Stimulated activated CD8-positive, alpha-beta memory T cell treated with anti-CD3 and anti-CD28 coated beads, Interleukin-4, amount 100 ng/mL, for 4 hours (primary cell): ENCODE measurements around the gene GGT6.
"Not testable (repeated sequence)": the region's sequence is repeated elsewhere in the genome, so short reads cannot be mapped to it uniquely, and the experiment has no call there.

Experiments used
- DNase-seq, 2 donors: peaks; one replicate each; pipeline ENCODE4 v3.0.0-alpha.2; 2020; ENCODE audit warnings: low read depth in 2 of 2, low spot score in 1 of 2

The GGT6 gene

DNA sequence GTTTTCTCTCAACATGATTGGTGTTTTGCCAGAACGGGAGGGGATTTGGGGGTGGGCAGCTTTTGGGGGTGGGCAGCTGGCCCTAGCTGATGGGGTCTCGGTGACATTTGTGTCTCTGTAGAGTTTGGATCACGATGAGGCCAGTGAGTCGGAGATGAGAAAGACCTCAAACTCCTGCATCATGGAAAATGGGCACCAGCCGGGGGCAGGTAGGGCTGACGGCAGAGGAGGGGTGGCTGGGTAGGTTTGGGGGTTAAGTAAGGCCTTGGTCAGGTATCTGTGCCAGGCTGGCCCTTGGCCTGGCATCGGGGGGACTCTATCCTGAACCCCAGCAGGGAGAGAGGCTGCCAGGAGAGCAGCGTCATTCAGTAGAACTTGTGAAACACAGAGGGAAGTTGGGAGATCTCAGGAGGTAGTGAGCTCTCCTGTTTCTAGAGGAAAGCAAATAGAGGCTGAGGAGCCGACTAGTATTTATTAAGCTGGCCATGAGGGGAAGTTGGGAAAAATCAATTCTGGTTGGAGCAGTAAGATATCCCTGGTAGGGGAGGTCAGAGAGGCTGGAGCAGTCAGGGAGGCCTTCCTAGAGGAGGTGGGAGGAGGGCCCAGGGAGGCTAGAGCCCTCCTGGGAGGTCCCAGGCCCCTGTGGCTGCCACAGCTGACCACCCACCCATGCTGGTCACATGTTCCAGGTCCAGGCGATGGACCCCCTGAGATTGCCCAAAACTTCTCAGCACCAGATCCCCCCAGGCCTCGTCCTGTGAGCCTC, 32.0 kb upstream of the GGT6 start:
- DNase-seq = no peak

DNA sequence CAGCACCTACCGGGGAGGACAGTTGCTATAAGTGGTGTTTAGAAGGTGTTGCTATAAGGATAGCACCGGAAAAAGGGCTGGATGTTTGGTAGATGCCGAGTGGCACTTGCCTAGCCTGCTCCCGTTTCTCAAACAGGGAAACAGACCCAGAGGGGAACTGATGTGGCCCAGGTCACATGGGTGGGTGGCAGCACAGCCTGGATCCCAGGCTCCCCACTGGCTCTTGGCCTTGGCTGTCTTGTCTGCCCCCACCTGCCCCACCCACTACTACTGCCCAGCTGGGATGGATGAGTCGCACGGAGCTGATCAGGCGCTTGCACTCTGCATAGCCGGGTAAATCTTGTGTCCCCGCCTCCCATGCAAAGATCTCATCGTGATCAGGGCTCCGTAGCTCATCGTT, 31.2 kb upstream of the GGT6 start:
- no peak for DNase-seq

DNA sequence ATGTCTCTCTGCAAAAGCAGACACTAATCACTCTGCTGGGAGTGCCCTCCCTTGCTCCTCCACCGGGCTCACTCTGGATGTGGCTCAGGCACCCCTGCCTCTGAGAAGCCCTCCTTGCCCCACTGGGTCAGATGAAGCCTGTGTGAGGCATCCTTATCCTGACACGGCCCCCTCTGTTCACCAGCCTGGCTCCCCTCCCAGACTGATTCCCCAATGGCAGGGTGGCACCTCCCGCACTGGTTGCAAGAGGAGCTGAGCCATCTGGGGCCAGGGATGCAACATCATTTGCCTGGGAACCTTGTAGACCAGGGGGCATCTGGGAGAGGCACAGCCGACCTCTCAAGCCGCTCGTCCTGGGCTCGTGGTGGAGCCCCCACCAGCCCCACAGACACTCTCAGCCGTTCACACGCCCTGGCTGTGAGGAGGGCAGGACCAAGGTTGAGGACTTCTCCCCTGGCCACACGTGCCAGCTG, 30.6 kb upstream of the GGT6 start:
- no peak for DNase-seq

DNA sequence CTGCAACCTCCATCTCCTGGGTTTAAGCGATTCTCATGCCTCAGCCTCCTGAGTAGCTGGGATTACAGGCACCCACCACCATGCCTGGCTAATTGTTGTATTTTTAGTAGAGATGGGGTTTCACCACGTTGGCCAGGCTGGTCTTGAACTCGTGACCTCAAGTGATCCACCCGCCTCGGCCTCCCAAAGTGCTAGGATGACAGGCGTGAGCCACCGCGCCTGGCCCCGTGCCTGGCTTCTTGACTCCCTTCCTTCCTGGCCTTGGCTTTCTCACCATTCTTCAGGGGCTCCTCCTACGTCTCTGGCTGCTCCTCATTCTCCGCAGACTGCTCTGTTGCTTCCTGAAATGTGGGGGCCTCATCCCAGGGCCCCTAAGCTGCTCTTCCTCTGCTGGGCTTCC, 29.7 kb upstream of the GGT6 start:
- not testable (repeated sequence) for DNase-seq

DNA sequence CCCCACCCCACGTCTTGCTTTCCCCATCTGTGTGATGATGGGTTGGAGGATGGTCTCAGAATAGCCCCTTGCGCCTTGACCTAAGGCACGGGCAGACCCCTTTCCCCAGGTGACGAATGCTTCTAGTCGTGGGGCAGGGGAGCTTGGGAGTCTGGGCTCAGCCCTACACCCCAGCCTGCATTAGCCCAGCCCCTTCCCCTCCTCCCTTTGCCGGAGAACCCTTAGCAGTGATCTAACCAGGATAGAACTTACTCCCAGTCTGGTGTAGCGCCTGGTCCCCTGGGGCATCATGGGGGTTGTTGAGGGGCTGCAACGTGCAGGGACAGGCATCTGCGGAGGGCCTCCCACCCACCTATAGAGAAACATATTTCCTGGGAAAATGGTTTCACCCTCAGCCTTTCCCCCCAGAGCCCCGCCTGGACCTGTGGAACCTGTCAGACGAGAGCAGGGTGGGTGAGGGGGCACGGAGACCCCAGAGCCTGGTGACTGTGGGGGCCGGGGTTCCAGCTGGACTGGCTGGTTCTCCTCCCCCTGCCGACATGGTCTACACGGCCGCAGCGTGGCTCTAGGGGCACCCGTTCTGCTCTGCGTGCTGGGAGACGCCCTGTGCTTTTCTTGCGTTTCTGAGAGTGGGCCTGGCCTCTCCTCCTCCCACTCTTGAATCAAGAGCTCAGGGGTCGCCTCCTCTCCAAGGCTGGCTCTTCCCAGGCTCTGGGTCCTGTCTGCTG, 28.7 kb upstream of the GGT6 start:
- DNase-seq = no peak

DNA sequence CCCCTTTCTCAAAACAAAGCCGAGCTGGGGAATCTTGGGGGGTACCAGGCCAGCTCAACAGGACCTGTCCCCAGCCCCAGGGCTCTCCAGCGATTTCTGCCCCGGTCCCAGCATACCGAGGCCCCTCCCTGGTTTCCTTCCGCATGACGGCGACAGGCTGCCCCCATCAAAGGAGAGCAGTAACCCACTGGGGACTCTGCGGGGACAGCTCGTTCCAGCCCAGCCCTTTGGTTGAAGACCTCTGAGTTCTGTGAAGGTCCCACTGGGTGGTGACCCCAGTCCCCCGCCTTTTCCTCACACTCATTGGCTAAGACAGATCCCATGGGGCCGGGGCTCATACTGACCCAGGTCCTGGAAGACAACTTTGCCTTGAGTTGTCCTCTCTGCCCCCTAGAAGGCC, 28.0 kb upstream of the GGT6 start:
- no peak for DNase-seq

DNA sequence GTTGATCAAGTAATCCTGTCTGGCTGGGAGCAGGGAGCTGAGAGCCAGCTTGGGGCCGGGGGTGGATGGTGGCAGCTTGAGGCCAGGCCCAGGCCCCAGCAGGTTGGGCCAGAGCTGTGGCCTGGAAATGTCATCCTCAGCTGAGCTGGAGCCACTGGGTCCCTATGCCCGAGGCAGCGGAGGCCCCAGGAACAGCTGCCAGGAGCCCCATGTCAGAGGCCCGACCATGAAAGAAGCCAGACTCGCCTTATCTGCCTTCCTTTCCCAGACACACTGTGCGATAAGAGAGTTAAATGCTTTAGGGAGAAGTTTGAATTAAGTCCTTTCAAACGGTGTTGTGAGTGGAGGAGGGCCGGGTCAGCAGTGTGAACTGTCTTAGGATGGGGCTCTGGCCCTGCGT, 27.4 kb upstream of the GGT6 start:
- DNase-seq = no peak

DNA sequence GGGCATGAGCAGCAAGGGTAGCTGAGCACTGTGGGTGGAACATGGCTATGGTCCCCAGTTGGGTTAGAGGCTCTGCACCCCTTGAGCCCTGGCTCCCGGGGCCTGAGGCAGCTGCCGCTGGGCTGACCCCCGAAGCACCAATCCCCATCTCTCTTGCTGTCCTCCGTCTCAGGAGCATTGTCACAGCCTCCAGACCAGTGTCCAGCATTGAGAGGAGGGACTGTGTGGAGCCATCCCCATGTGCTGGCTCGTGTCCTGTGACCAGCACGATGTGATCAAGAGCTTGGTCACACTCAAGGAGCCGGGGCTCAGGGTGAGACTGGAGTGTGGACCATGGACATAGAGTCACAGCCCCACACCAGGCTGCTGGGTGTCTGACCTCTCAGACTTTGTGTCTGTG, 26.8 kb upstream of the GGT6 start:
- DNase-seq = no peak

DNA sequence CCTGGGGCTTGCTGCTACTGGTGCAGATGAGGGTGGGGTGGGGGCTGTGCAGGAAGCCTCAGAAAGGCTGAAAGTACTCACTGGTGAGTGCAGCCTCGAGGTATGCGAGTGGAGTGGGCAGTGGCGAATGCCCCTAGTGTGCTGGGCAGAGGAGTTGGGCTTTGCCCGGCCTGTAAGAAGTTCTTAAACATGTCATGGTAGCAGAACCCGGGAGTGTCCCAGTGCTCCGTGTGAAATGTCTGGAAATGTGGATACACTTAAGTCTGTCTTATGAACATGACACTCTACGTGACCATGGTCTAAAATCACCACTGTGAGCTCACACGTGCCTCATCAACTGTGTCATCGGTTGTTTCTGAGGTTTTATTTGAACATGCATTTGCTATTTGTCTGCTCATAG, 25.7 kb upstream of the GGT6 start:
- no peak for DNase-seq

DNA sequence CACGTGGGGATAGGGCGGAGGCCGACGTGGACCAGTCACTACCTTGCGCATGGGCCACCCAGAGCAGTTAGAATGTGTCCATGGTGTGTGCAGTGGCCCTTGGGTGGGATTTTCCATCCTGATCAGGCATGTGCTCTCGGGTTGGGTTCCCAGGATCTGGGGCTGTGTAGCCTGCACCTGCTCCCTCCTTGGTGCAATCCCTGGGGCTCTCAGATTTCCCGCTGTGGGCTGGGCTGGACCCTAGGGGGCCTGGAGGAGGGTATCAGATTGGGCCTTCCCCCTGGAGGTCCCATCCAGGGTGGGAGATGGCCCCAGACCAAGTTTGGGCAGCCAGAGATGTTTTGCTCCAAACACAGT, 25.2 kb upstream of the GGT6 start:
- no peak for DNase-seq

DNA sequence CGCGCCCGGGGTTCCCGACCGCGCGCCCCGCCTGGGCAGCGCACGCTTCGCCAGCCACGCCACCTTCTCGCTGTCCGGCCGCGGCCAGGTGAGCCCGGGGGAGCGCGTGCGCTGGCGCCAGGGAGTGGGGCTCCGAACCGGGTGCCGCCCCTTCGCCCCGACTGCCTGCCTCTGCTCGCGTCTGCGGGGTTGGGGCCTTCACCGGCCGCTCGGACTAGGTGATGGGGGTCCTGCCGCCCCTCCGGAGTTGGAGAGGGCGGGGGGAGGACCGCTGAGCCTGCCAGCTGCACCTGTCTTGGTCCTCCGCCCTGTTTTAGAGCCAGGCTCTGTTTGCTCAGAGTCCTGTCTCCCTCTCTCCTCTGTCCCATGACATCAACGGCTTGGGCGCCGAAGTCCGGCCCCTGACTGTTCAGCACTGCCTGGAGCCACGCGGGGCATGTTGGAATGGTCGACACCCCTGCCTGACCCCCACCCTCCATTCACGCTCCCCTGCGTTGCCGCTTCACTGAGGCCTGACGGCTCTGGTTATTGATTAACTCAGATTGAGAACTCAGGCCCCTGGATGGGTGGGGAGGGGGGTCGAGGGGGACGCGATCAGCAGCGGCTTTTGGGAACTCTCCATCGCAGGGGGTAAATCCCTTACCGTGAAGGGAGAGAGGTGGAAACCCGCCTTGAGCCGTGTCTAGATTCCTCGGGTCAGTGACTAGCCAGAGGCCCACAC, 24.7 kb upstream of the GGT6 start:
- no peak for DNase-seq

DNA sequence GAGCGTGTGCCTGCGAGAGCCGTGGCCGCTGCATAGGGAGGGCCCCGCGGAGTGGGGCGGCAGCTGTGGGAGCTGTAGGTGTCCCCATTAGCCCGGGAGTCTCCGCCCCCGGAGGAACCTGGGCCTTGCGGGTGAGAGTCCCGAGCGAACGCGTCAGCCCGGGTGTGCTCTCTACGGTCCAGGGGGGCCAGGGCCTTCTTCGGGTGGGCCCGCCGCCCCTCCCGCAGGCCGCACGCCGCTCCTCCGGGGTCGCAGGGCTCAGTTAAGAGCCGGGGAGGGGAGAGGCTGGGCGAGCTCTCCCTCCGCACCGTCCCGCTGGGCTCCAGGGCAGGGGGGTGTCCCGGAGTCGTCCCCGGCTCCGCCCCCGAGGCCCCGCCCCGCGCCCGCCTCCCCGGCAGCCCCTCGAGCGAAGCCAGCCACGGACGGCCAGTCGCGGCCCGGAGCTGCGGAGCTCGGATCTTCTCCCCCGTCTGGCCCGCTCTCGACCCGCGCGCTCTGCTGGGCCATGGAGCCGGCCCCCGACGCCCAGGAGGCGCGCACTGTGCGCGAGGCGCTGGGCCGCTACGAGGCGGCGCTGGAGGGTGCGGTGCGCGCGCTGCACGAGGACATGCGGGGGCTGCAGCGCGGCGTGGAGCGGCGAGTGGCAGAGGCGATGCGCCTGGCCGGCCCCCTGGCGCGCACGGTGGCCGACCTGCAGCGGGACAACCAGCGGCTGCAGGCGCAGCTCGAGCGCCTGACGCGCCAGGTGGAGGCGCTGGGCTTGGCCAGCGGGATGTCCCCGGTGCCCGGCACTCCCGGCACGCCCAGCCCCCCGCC, 23.9 kb upstream of the GGT6 start, which contains the start of gene SMTNL2:
TSS of gene SMTNL2 (plus strand) at position 429 of the 816 bp plus-strand sequence. CDS start at position 506, 77 bp downstream.
- no peak for DNase-seq

DNA sequence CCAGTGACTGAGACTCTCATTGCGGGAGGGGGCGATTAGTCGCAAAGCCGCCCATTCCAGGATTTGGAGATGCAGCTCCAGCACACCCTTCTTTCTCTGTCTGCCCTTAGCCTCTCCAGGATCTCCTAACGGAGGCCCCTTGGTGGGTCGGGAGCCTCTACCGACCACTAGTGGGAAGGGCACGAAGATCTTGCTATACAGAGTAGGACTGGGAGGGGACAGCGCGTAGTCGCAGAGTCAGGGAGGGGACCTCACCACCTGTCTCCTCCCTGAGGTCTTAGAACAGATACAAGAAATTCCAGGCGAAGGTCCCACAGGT, 23.4 kb upstream of the GGT6 start:
- DNase-seq = no peak

DNA sequence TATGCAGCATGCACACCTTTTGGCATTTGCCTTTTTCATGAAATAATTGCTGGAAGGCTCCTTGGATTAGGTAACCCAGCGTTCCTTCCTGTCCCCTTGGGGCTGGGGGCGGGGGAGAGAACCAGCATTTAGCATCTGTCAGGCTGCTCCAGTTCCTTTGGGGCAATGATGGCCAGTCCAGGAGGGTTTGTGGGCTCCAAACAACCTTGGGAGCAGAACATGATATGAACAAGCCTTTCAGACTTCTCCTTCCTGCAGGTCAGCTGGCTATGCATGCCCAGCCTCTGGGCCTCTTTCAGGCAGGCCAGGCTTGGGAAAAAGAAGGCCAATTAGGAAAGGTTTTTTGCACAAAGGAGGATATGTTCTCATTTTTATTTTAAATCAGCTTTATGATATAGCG, 22.8 kb upstream of the GGT6 start:
- no peak for DNase-seq

DNA sequence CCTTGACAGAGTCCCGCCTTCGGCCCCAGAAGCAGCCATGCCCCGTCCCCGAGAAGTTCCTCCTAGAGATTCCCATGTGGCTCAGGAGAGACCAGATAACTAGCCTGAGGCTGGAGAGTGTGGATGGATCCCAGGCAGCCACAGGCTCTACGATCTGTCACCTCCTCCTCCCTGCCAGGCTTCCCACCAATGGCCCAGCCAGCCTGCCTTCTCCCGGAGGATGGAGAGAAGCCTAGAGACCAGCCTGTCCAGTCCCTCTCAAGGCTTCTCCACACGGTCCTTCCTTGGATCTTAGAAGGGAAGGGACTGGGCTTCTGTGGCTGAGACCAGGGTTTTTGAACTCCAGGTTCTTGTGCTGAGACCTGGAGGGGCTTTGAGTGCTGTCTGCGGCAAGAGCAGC, 22.3 kb upstream of the GGT6 start:
- no peak for DNase-seq

DNA sequence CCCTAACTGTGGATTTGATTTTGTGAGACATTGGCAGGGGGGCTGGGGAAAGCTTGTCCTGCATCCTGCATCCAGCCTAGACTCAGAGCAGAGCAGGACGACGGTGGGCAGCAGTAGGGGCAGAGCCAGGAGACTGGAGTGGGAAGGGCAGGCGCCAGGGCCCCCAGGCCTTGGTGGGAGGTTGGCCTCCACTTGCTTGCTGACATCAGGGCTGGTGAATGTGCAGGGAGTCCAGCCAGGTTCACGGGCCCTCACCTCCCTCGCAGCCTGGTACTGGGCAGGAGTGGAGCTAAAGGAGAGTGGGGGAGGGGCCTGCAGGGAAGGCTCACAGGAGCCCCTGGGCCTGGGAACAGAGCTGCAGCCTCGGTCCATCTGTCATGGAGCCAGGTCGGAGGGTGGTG, 21.7 kb upstream of the GGT6 start:
- DNase-seq = no peak

DNA sequence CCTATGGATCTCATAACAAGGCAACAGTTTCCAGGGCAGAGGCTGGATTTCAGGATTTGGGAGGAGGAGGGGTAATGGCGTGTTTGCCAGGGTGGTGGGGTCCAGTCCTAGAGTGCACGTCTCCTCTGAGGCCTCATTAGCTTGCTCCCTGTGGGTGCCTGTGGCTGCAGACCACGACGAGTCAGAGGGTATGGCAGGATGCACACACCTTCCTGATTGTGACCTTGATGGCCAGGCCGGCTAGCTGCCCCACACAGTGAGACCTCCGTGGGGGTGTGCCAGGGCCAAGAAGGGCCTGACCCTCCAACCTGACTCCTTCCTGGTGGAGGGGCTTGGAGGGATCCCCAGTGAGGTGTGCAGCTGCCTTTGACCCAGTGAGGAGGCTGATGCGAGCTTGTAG, 19.9 kb upstream of the GGT6 start:
- DNase-seq = no peak

DNA sequence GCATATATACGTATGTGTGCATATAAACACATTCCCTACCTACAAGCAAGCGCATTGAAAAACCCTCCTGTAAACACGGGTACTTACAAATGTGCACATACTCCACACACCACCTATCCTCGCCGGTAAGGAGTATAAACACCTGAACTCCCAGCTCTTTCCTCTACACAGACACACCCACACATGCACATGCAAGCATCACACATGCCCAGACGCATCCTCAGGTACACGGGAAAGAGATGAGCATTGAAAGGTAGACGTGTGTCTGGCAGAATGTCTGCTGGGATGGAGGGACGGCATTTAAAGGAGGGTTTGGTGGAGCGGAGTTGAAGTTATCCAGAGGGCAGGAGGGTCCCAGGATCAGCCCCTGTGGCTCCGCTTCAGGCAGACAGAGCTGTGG, 19.3 kb upstream of the GGT6 start:
- no peak for DNase-seq

DNA sequence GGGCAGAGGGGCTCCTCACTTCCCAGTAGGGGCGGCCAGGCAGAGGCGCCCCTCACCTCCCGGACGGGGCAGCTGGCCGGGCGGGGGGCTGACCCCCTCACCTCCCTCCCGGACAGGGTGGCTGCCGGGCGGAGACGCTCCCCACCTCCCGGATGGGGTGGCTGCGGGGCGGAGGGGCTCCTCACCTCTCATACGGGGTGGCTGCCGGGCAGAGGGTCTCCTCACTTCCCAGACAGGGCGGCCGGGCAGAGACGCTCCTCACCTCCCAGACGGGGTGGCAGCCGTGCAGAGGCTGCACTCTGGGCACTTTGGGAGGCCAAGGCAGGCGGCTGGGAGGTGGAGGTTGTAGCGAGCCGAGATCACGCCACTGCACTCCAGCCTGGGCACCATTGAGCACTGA, 18.0 kb upstream of the GGT6 start:
- not testable (repeated sequence) for DNase-seq

DNA sequence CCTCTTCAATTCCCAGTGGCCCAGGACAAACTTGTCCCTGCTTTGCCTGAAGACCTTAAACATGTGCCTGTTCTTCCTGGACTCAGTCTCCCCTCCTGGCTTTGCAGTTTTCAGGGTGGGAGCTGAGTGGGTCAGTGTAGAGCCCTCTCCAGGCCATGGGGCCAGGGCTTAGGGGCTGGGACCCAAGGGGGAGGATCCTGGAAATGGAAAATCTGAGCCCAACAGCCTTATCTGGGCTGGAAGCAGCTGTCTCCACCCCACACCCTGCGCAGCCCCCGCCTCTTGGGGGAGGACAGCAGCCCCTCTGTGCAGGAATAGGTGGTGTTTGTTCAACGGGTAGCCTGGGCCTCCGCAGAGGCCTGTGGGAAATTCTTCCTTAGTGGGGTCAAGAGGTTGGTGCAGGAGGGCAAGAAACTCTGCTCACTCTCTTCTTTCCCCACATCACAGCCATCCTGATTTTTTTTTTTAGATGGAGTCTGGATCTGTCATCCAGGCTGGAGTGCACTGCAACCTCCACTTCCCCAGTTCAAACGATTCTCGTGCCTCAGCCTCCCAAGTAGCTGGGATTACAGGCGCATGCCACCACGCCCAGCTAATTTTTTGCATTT, 17.1 kb upstream of the GGT6 start:
- no peak for DNase-seq

DNA sequence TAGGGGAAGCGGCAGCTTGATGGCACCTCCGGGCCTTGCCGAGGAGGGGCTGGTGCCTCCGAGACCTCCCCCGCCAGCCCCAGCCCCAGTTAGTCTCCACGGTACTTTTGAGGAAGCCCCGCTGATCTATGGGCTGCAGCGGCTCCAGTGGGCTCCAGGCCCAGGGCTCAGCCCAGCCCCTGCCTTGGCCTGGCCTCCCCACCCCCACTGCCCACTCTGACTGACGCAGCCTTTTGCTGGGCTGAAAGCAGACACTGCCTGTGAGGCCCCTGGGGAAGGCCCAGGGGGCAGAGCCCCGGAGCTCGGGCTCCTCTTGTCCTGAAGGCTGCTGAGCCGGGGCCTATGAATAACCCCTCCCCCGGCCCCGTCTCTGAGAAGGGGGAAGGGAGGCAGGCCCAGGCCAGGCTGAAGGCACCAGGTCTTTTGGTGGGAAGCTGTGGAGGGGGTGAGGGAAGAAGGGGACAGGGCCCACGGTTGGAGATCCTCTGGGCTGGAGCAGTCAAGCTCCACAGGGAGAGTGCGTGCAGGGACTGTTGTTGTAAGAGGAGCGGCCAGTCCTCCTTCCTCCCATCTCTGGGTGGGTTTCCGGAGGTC, 16.4 kb upstream of the GGT6 start:
- no peak for DNase-seq
